CD4-positive, alpha-beta memory T cell (primary cell): Measurements from ENCODE around the gene DNER. TPM values are rescaled to one million over a fixed set of nuclear protein-coding genes. Genes with fewer than 3 reads are reported as not detected.

ENCODE experiments used
- CTCF ChIA-PET: fragments of 350-600 bp; sonication (Branson Sonifier 250); formaldehyde crosslinking; loops from one replicate; lab custom pipeline; 2021; ENCODE audit warnings: inconsistent platforms; ENCODE audit not compliant: partially characterized antibody; lab: Charles Lee
- POLR2A ChIA-PET: fragments of 350-600 bp; sonication (Branson Sonifier 250); formaldehyde crosslinking; loops from one replicate; lab custom pipeline; 2021; ENCODE audit not compliant: partially characterized antibody; lab: Charles Lee
- DNase-seq, 5 donors: peaks; one replicate each; pipeline versions ENCODE4 v3.0.0 to v3.0.0-alpha.2; 2020 to 2022; ENCODE audit warnings: mixed read lengths in 1 of 5
- H3K27ac ChIP-seq: one replicate; pipeline ENCODE4 v1.7.0; 2013; ENCODE audit warnings: low read depth, low read length
- H3K27me3 ChIP-seq: 2 replicates; pipeline ENCODE4 v1.7.0; 2013; ENCODE audit warnings: mild to moderate bottlenecking, low read length, moderate library complexity; ENCODE audit not compliant: insufficient read depth
- H3K36me3 ChIP-seq: 2 replicates; pipeline ENCODE4 v1.7.0; 2013; ENCODE audit warnings: mild to moderate bottlenecking, low read length, moderate library complexity; ENCODE audit not compliant: insufficient read depth
- H3K4me1 ChIP-seq: 2 replicates; pipeline ENCODE4 v1.7.0; 2013; ENCODE audit warnings: mild to moderate bottlenecking, low read length, moderate library complexity; ENCODE audit not compliant: insufficient read depth
- H3K4me3 ChIP-seq, 2 donors: one replicate each; pipeline ENCODE4 v1.7.0; 2013; ENCODE audit warnings: low read length in 2 of 2, mild to moderate bottlenecking in 1 of 2
- H3K9me3 ChIP-seq, 2 donors: one replicate each; pipeline ENCODE4 v1.7.0; 2013; ENCODE audit warnings: low read length in 2 of 2, control low read depth in 1 of 2; ENCODE audit not compliant: control insufficient read depth in 1 of 2
- H3K27ac Mint-ChIP-seq, 7 donors: one replicate each; pipeline ENCODE4 v1.8.0; 2020 to 2021; ENCODE audit warnings: mixed read lengths in 7 of 7, mild to moderate bottlenecking in 6 of 7, inconsistent platforms in 3 of 7, moderate library complexity in 3 of 7
- H3K27me3 Mint-ChIP-seq, 2 donors: one replicate each; pipeline ENCODE4 v1.8.0; 2020 to 2021; ENCODE audit warnings: mixed read lengths in 2 of 2
- H3K36me3 Mint-ChIP-seq, 2 donors: one replicate each; pipeline ENCODE4 v1.8.0; 2020 to 2021; ENCODE audit warnings: mixed read lengths in 2 of 2, inconsistent platforms in 1 of 2, mild to moderate bottlenecking in 1 of 2
- H3K4me1 Mint-ChIP-seq, 4 donors: one replicate each; pipeline ENCODE4 v1.8.0; 2020 to 2021; ENCODE audit warnings: mixed read lengths in 4 of 4, mild to moderate bottlenecking in 1 of 4
- H3K4me3 Mint-ChIP-seq, 8 donors: one replicate each; pipeline ENCODE4 v1.8.0; 2020 to 2021; ENCODE audit warnings: mixed read lengths in 8 of 8, mild to moderate bottlenecking in 7 of 8, moderate library complexity in 6 of 8, inconsistent platforms in 3 of 8
- H3K9me3 Mint-ChIP-seq, 8 donors: one replicate each; pipeline ENCODE4 v1.8.0; 2020 to 2021; ENCODE audit warnings: mixed read lengths in 8 of 8, mild to moderate bottlenecking in 5 of 8, inconsistent platforms in 3 of 8, moderate library complexity in 1 of 8
- intact Hi-C: fragments of 100-400 bp; cut with micrococcal nuclease; formaldehyde crosslinking; loops from one replicate; pipeline ENCODE4 v1.15.1; 2023
- polyA plus RNA-seq, 2 donors: library from polyadenylated mRNA; unstranded; fragments of 300-500 nt; fragmentation: Illumina TruSeq; gene quantifications; one replicate each; pipeline ENCODE4 v1.2.3, GENCODE V29; 2021
- total RNA-seq, 2 experiments: library from RNA; stranded (reverse); gene quantifications; one replicate each; pipeline ENCODE4 v1.2.3, GENCODE V29; 2021

DNER gene
- total and polyA plus RNA-seq, 4 experiments from 2014 or later = not detected

- peaks cover 2% of the 10 kb centered on the region for H3K27me3 ChIP-seq
- Mint-ChIP-seq H3K9me3 (peaks cover 0 to 4% (median 0%) of the 10 kb centered on the region in 8 donors), H3K36me3 (no peaks in the 10 kb centered on the region), H3K4me1 (no peaks in the 10 kb centered on the region), H3K4me3 (no peak overlapping the region), H3K27ac (no peak overlapping the region), H3K27me3 (peaks cover 14 to 34% of the 10 kb centered on the region in 2 donors)
- intact Hi-C loops = no loop called here
- H3K27ac ChIP-seq = no peak overlapping the region
- ChIA-PET POLR2A (no interaction called here), CTCF (no interaction called here)
- no peaks in the 10 kb centered on the region for H3K36me3 ChIP-seq
- no peak overlapping the region for H3K4me3 ChIP-seq
- no peak for DNase-seq
- no peaks in the 10 kb centered on the region for H3K4me1 ChIP-seq
- H3K9me3 ChIP-seq = no peaks in the 10 kb centered on the region
Observed at GRCh38 chr2:229686122-229686919, 28.0 kb downstream of the DNER start.

GRCh38 chr2:229684942-229685562, 29.3 kb downstream of the DNER start:
- H3K9me3 ChIP-seq = no peaks in the 10 kb centered on the region
- intact Hi-C loops = no loop called here
- POLR2A ChIA-PET = no interaction called here
- Mint-ChIP-seq H3K36me3 (no peaks in the 10 kb centered on the region), H3K27me3 (peaks cover 20 to 39% of the 10 kb centered on the region in 2 donors), H3K27ac (no peak overlapping the region), H3K4me3 (no peak overlapping the region), H3K9me3 (peaks cover 0 to 4% (median 0%) of the 10 kb centered on the region in 8 donors), H3K4me1 (no peaks in the 10 kb centered on the region)
- DNase-seq = no peak
- no peak overlapping the region for H3K27ac ChIP-seq
- CTCF ChIA-PET = no interaction called here
- H3K27me3 ChIP-seq = peaks cover 4% of the 10 kb centered on the region
- H3K4me3 ChIP-seq = no peak overlapping the region
- no peaks in the 10 kb centered on the region for H3K36me3 ChIP-seq
- H3K4me1 ChIP-seq = no peaks in the 10 kb centered on the region

- Histone ChIP-seq H3K4me3 (no peak overlapping the region), H3K36me3 (no peaks in the 10 kb centered on the region), H3K4me1 (no peaks in the 10 kb centered on the region), H3K27ac (no peak overlapping the region), H3K9me3 (no peaks in the 10 kb centered on the region), H3K27me3 (peaks cover 8% of the 10 kb centered on the region)
- no peaks in the 10 kb centered on the region for H3K36me3 Mint-ChIP-seq
- ChIA-PET POLR2A (no interaction called here), CTCF (no interaction called here)
- intact Hi-C loops = no loop called here
- H3K27me3 Mint-ChIP-seq = peaks cover 38 to 45% of the 10 kb centered on the region in 2 donors
- H3K9me3 Mint-ChIP-seq = peaks cover 0 to 5% (median 0%) of the 10 kb centered on the region in 8 donors
- H3K4me3 Mint-ChIP-seq = no peak overlapping the region
- H3K4me1 Mint-ChIP-seq = no peaks in the 10 kb centered on the region
- DNase-seq = no peak
- H3K27ac Mint-ChIP-seq = no peak overlapping the region
Observed at GRCh38 chr2:229679393-229680125, 34.8 kb downstream of the DNER start.

- H3K4me1 Mint-ChIP-seq = no peaks in the 10 kb centered on the region
- H3K9me3 Mint-ChIP-seq = peaks cover 0 to 2% (median 0%) of the 10 kb centered on the region in 8 donors
- intact Hi-C loops = no loop called here
- CTCF ChIA-PET = interaction anchor here (1.5 kb wide), 1 partner anchor 12 kb away, joined by 3 read pairs; no protein-coding TSS in a partner anchor
- Histone ChIP-seq H3K36me3 (no peaks in the 10 kb centered on the region), H3K27me3 (peaks cover 4% of the 10 kb centered on the region), H3K4me1 (no peaks in the 10 kb centered on the region), H3K4me3 (no peak overlapping the region), H3K9me3 (no peaks in the 10 kb centered on the region), H3K27ac (no peak overlapping the region)
- H3K36me3 Mint-ChIP-seq = no peaks in the 10 kb centered on the region
- POLR2A ChIA-PET = no interaction called here
- H3K27me3 Mint-ChIP-seq = peaks cover 39 to 45% of the 10 kb centered on the region in 2 donors
- DNase-seq = no peak
- no peak overlapping the region for H3K4me3 Mint-ChIP-seq
- H3K27ac Mint-ChIP-seq = no peak overlapping the region
Observed at GRCh38 chr2:229675569-229675968, 38.8 kb downstream of the DNER start.

GRCh38 chr2:229674830-229675530, 39.4 kb downstream of the DNER start:
- ChIA-PET POLR2A (no interaction called here), CTCF (interaction anchor here (1.5 kb wide), 1 partner anchor 12 kb away, joined by 3 read pairs; no protein-coding TSS in a partner anchor)
- no peak for DNase-seq
- Histone ChIP-seq H3K4me1 (no peaks in the 10 kb centered on the region), H3K4me3 (no peak overlapping the region), H3K27ac (no peak overlapping the region), H3K36me3 (no peaks in the 10 kb centered on the region), H3K9me3 (no peaks in the 10 kb centered on the region), H3K27me3 (peaks cover 4% of the 10 kb centered on the region)
- H3K4me3 Mint-ChIP-seq = no peak overlapping the region
- H3K4me1 Mint-ChIP-seq = no peaks in the 10 kb centered on the region
- H3K36me3 Mint-ChIP-seq = no peaks in the 10 kb centered on the region
- intact Hi-C loops = no loop called here
- H3K9me3 Mint-ChIP-seq = peaks cover 0 to 2% (median 0%) of the 10 kb centered on the region in 8 donors
- H3K27me3 Mint-ChIP-seq = peaks cover 35 to 42% of the 10 kb centered on the region in 2 donors
- no peak overlapping the region for H3K27ac Mint-ChIP-seq

GRCh38 chr2:229673676-229674075, 40.7 kb downstream of the DNER start:
- no peaks in the 10 kb centered on the region for H3K36me3 Mint-ChIP-seq
- Histone ChIP-seq H3K36me3 (no peaks in the 10 kb centered on the region), H3K4me3 (no peak overlapping the region), H3K27ac (no peak overlapping the region), H3K9me3 (no peaks in the 10 kb centered on the region), H3K4me1 (no peaks in the 10 kb centered on the region), H3K27me3 (peaks cover 4% of the 10 kb centered on the region)
- H3K9me3 Mint-ChIP-seq = peaks cover 0 to 5% (median 0%) of the 10 kb centered on the region in 8 donors
- CTCF ChIA-PET = interaction anchor here (1.5 kb wide), 1 partner anchor 14 kb away, joined by 3 read pairs; no protein-coding TSS in a partner anchor
- intact Hi-C loops = no loop called here
- DNase-seq = no peak
- H3K4me3 Mint-ChIP-seq = no peak overlapping the region
- POLR2A ChIA-PET = no interaction called here
- no peaks in the 10 kb centered on the region for H3K4me1 Mint-ChIP-seq
- no peak overlapping the region for H3K27ac Mint-ChIP-seq
- peaks cover 29 to 41% of the 10 kb centered on the region in 2 donors for H3K27me3 Mint-ChIP-seq
